Measurements from ENCODE around the gene ZIC5.

Gene ZIC5

GRCh38 chr13:99975626-99976025 is 4.1 kb upstream of the ZIC5 start:
- no peak for DNase-seq

- DNase-seq: no peak
Measured at GRCh38 chr13:99974939-99975561, 3.5 kb upstream of the ZIC5 start.

GRCh38 chr13:99974296-99974938 is 2.9 kb upstream of the ZIC5 start:
- DNase-seq: no peak

- no peak for DNase-seq
Measured at GRCh38 chr13:99973808-99974185, 2.2 kb upstream of the ZIC5 start.

- DNase-seq: no peak
Measured at GRCh38 chr13:99973163-99973807, 1.7 kb upstream of the ZIC5 start.

GRCh38 chr13:99972190-99972731 is 694 bp upstream of the ZIC5 start:
- DNase-seq: no peak

GRCh38 chr13:99970651-99971575 is 654 bp downstream of the ZIC5 start:
- peak; percentile 69 for DNase-seq

- DNase-seq: peak; percentile 82
Measured at GRCh38 chr13:99969919-99970650, 1.5 kb downstream of the ZIC5 start.

- DNase-seq: no peak
Measured at GRCh38 chr13:99969453-99969918, 2.1 kb downstream of the ZIC5 start.

- DNase-seq: no peak
Measured at GRCh38 chr13:99968521-99969452, 2.8 kb downstream of the ZIC5 start.

GRCh38 chr13:99967869-99968520 is 3.6 kb downstream of the ZIC5 start:
- no peak for DNase-seq

- DNase-seq: no peak
Measured at GRCh38 chr13:99967498-99967868, 4.1 kb downstream of the ZIC5 start.

- no peak for DNase-seq
Measured at GRCh38 chr13:99966064-99966805, 5.3 kb downstream of the ZIC5 start.

GRCh38 chr13:99965329-99966000 is 6.1 kb downstream of the ZIC5 start:
- no peak for DNase-seq

GRCh38 chr13:99963816-99964339 is 7.7 kb downstream of the ZIC5 start:
- DNase-seq: no peak

GRCh38 chr13:99962242-99962641 is 9.3 kb downstream of the ZIC5 start:
- peak; percentile 70 for DNase-seq

- DNase-seq: no peak
Measured at GRCh38 chr13:99961636-99962035, 9.9 kb downstream of the ZIC5 start.

GRCh38 chr13:99960663-99961311 is 10.8 kb downstream of the ZIC5 start:
- DNase-seq: no peak

All from NCI-H345 (cell line).